HG02938 (cell line): Measurements from ENCODE around the gene RALGPS1.

Source experiments
- ATAC-seq: cut with Tn5 transposase; IDR thresholded peaks from one replicate; pipeline ENCODE4 v1.9.1; 2021; ENCODE audit warnings: mild to moderate bottlenecking, moderate library complexity; ENCODE audit not compliant: unreplicated experiment

RALGPS1 gene

GRCh38 chr9:126953041-126953809 lies 38.6 kb downstream of the RALGPS1 start:
- no peak for ATAC-seq

- no peak for ATAC-seq
These were observed 41.2 kb downstream of the RALGPS1 start for GRCh38 chr9:126955811-126956210.

- no peak for ATAC-seq
These were observed 42.5 kb downstream of the RALGPS1 start for GRCh38 chr9:126956917-126957686.

- no peak for ATAC-seq
These were observed 43.1 kb downstream of the RALGPS1 start for GRCh38 chr9:126957687-126958053.

GRCh38 chr9:126959336-126959735 lies 44.8 kb downstream of the RALGPS1 start:
- ATAC-seq: no peak

- ATAC-seq: no peak
These were observed 45.3 kb downstream of the RALGPS1 start for GRCh38 chr9:126959917-126960316.

GRCh38 chr9:126962336-126962735 lies 47.8 kb downstream of the RALGPS1 start:
- ATAC-seq: no peak

- ATAC-seq: no peak
These were observed 50.5 kb downstream of the RALGPS1 start for GRCh38 chr9:126965077-126965476.

- ATAC-seq: no peak
These were observed 51.2 kb downstream of the RALGPS1 start for GRCh38 chr9:126965541-126966428.

GRCh38 chr9:126971261-126971660 lies 56.7 kb downstream of the RALGPS1 start:
- ATAC-seq: no peak

- ATAC-seq: no peak
These were observed 59.3 kb downstream of the RALGPS1 start for GRCh38 chr9:126973651-126974529.

- ATAC-seq: no peak
These were observed 60.0 kb downstream of the RALGPS1 start for GRCh38 chr9:126974594-126974993.

- no peak for ATAC-seq
These were observed 61.0 kb downstream of the RALGPS1 start for GRCh38 chr9:126975327-126976220.

GRCh38 chr9:126979461-126979860 lies 64.9 kb downstream of the RALGPS1 start:
- ATAC-seq: no peak

GRCh38 chr9:126980231-126980630 lies 65.6 kb downstream of the RALGPS1 start:
- no peak for ATAC-seq

- ATAC-seq: no peak
These were observed 66.6 kb downstream of the RALGPS1 start for GRCh38 chr9:126981218-126981617.

- no peak for ATAC-seq
These were observed 67.8 kb downstream of the RALGPS1 start for GRCh38 chr9:126982215-126983002.

- ATAC-seq: no peak
These were observed 69.2 kb downstream of the RALGPS1 start for GRCh38 chr9:126983767-126984166.

- no peak for ATAC-seq
These were observed 70.4 kb downstream of the RALGPS1 start for GRCh38 chr9:126984969-126985368.
